Ishikawa (cell line): ENCODE results near the gene RNU6-9.

Source experiments
- CEBPB ChIP-seq: IDR thresholded peaks from 2 replicates; pipeline ENCODE4 v1.6.1; 2012
- CREB1 ChIP-seq: IDR thresholded peaks from 2 replicates; pipeline ENCODE4 v1.6.1; 2012; ENCODE audit warnings: low read depth
- EGR1 ChIP-seq: IDR thresholded peaks from 2 replicates; pipeline ENCODE4 v1.6.1; 2012
- EP300 ChIP-seq: IDR thresholded peaks from 2 replicates; pipeline ENCODE4 v1.6.1; 2012; ENCODE audit warnings: borderline replicate concordance
- FOXM1 ChIP-seq: IDR thresholded peaks from 2 replicates; pipeline ENCODE4 v1.6.1; 2012; ENCODE audit warnings: low read depth, borderline replicate concordance
- NFIC ChIP-seq: IDR thresholded peaks from 2 replicates; pipeline ENCODE4 v1.6.1; 2012
- RAD21 ChIP-seq: IDR thresholded peaks from 2 replicates; pipeline ENCODE4 v1.6.1; 2012; ENCODE audit warnings: low read depth
- REST ChIP-seq: IDR thresholded peaks from 2 replicates; pipeline ENCODE4 v1.6.1; 2012; ENCODE audit warnings: low read depth, mild to moderate bottlenecking
- TAF1 ChIP-seq: IDR thresholded peaks from 2 replicates; pipeline ENCODE4 v1.6.1; 2012; ENCODE audit warnings: low read depth, mild to moderate bottlenecking
- TCF12 ChIP-seq: IDR thresholded peaks from 2 replicates; pipeline ENCODE4 v1.6.1; 2012; ENCODE audit warnings: low read depth
- TEAD4 ChIP-seq: IDR thresholded peaks from 2 replicates; pipeline ENCODE4 v1.6.1; 2012
- USF1 ChIP-seq: IDR thresholded peaks from 2 replicates; pipeline ENCODE4 v1.6.1; 2012
- YY1 ChIP-seq: IDR thresholded peaks from 2 replicates; pipeline ENCODE4 v1.6.1; 2012; ENCODE audit warnings: low read depth
- ZBTB7A ChIP-seq: IDR thresholded peaks from 2 replicates; pipeline ENCODE4 v1.6.1; 2012; ENCODE audit warnings: low read depth
- TF ChIP-seq, protein P1 (sequence below): IDR thresholded peaks from 2 replicates; pipeline ENCODE4 v1.6.1; 2012

The RNU6-9 gene

GRCh38 chr19:850221-850978, 42.9 kb upstream of the RNU6-9 start:
- peak; percentile 55; the same call in 1 of the 2 replicates for TF ChIP-seq ZBTB7A
- no peak for TF ChIP-seq CREB1
- no peak for TF ChIP-seq EGR1
- no peak for TF ChIP-seq TAF1
- peak; percentile 74; the same call in 1 of the 2 replicates for TF ChIP-seq FOXM1
- TF ChIP-seq TCF12: peak; percentile 98
- TF ChIP-seq TEAD4: peak; percentile 85
- TF ChIP-seq YY1: peak; percentile 68
- no peak for TF ChIP-seq REST
- TF ChIP-seq, protein P1, sequence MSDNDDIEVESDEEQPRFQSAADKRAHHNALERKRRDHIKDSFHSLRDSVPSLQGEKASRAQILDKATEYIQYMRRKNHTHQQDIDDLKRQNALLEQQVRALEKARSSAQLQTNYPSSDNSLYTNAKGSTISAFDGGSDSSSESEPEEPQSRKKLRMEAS: peak; percentile 54
- peak; percentile 98 for TF ChIP-seq NFIC
- TF ChIP-seq CEBPB: peak; percentile 92
- TF ChIP-seq RAD21: peak; percentile 5; the same call in 1 of the 2 replicates
- TF ChIP-seq EP300: peak; percentile 96
- no peak for TF ChIP-seq USF1

GRCh38 chr19:850979-851335, 42.3 kb upstream of the RNU6-9 start:
- no peak for TF ChIP-seq YY1
- TF ChIP-seq NFIC: no peak
- TF ChIP-seq FOXM1: no peak
- TF ChIP-seq CREB1: no peak
- TF ChIP-seq, protein P1: no peak
- TF ChIP-seq REST: no peak
- TF ChIP-seq TEAD4: no peak
- TF ChIP-seq EGR1: no peak
- no peak for TF ChIP-seq TCF12
- TF ChIP-seq USF1: no peak
- no peak for TF ChIP-seq ZBTB7A
- TF ChIP-seq CEBPB: no peak
- TF ChIP-seq TAF1: no peak
- TF ChIP-seq EP300: no peak
- no peak for TF ChIP-seq RAD21

GRCh38 chr19:852136-853013, 40.9 kb upstream of the RNU6-9 start, which contains the start of gene ELANE:
ELANE (plus strand) TSS chr19:852303; CDS start chr19:852329, 26 bp downstream.
- TF ChIP-seq ZBTB7A (peak; percentile 65; the same call in 1 of the 2 replicates), EP300 (no peak), TEAD4 (no peak)

- TF ChIP-seq REST (no peak), TEAD4 (no peak), USF1 (no peak), YY1 (no peak), TAF1 (no peak), EP300 (no peak), FOXM1 (no peak), TCF12 (no peak), CEBPB (no peak), EGR1 (no peak), CREB1 (no peak)
- TF ChIP-seq, protein P1: no peak
Measured at GRCh38 chr19:853014-853585, 40.2 kb upstream of the RNU6-9 start.
